PFSK-1 (cell line): ENCODE data around the gene RABGAP1.

Source experiments
- POLR2AphosphoS5 ChIP-seq: IDR thresholded peaks from 2 replicates; pipeline ENCODE4 v1.6.1; 2012; ENCODE audit warnings: low read depth, mild to moderate bottlenecking, control low read depth, low read length, moderate library complexity
- SIN3A ChIP-seq: IDR thresholded peaks from 2 replicates; pipeline ENCODE4 v1.6.1; 2012; ENCODE audit warnings: mild to moderate bottlenecking, low read length, moderate library complexity, borderline replicate concordance; ENCODE audit not compliant: insufficient read depth

DNA sequence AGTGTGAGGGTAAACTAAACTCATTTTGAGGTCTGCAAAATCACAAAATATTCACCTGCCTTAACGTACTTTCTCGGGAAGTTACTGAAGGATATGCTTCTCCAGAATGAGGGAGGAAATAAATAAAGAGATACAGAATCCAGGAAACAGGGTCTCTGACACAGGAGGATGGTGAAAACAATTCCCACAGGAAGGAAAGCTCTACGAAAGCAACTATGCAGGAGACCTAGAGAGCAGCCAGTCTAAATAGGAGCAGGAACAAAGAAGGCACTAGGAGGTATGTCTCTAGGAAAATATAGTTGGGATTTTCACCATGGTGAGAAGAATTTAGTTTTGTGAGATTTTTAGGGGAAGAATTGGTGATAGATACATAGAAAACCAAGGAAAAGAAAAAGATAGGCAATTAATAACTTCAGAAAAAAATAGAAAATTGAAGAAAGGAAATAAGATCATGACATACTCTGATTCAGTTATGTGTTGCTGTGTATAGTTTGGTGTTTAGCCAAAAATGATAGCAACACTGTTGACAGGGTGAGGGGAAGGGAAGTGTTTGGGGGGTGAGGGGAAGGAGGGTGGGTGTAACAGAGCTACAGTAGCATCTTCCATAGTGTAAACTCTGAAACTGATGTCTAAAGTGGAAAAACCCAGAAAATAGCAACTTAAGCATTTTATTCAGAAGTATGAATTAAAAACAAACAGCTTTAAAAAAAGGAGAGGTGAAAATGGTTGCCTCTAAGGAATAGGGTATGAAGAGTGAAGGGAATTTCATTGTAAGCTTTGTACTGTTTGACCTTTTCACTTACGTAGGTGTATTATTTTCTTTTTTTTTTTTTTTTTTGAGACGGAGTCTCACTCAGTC is 102.5 kb downstream of the RABGAP1 start:
- TF ChIP-seq POLR2AphosphoS5 (no peak), SIN3A (no peak)
